ENCODE measurements around the gene AR.

- TF ChIP-seq CTCF (conservative IDR thresholded peaks at IDR 0.05) (no peak), EZH2 (IDR thresholded peaks at IDR 0.05; ENCODE audit: low read depth) (no peak)
Measured at GRCh38 chrX:67538383-67538782, 5.4 kb upstream of the AR start.
